Muscle of back (tissue), 13 donors: Measurements from ENCODE around the gene MPC2. TPM values are rescaled to one million over a fixed set of nuclear protein-coding genes. Genes with fewer than 3 reads are reported as not detected.
A peak's percentile ranks its signal among the peaks of the same experiment; 100 is the strongest.

ENCODE experiments used
- DNase-seq, 3 donors: peaks; one replicate each; pipeline versions ENCODE4 v3.0.0 to v3.0.0-alpha.2; 2013
- long read RNA-seq, 9 donors: transcript quantifications; one replicate each; lab custom pipeline, GENCODE V29; 2026
- polyA plus RNA-seq, 10 donors: library from polyadenylated mRNA; unstranded; fragments of 120-200 nt; gene quantifications; one replicate each; pipeline ENCODE4 v1.2.1, GENCODE V29; 2013; ENCODE audit not compliant: insufficient read length in 10 of 10

The MPC2 gene
- 10 to 100 TPM; 60.5 to 81.4 (median 69.8) TPM for polyA plus RNA-seq
- long read RNA-seq, donor 1, transcript MPC2-202 (5 exons, 2,177 nt), result major isoform, 52 of 67 reads
- long read RNA-seq, donor 1, partial matches to known transcripts, result 15 of 67 reads
- long read RNA-seq, donor 1, other reads (novel, unspliced or antisense), result 0 of 67 reads
- long read RNA-seq, donor 2, transcript MPC2-202 (5 exons, 2,177 nt), result major isoform, 41 of 132 reads
- long read RNA-seq, donor 2, partial matches to known transcripts, result 74 of 132 reads
- long read RNA-seq, donor 2, other reads (novel, unspliced or antisense), result 17 of 132 reads
- long read RNA-seq, donor 3, result 0 reads
- long read RNA-seq, donor 4, transcript MPC2-202 (5 exons, 2,177 nt), result major isoform, 51 of 106 reads
- long read RNA-seq, donor 4, partial matches to known transcripts, result 55 of 106 reads
- long read RNA-seq, donor 4, other reads (novel, unspliced or antisense), result 0 of 106 reads
- long read RNA-seq, donor 5, transcript MPC2-202 (5 exons, 2,177 nt), result major isoform, 74 of 113 reads
- long read RNA-seq, donor 5, partial matches to known transcripts, result 38 of 113 reads
- long read RNA-seq, donor 5, other reads (novel, unspliced or antisense), result 0 of 113 reads
- long read RNA-seq, donor 6, transcript MPC2-202 (5 exons, 2,177 nt), result major isoform, 56 of 70 reads
- long read RNA-seq, donor 6, partial matches to known transcripts, result 14 of 70 reads
- long read RNA-seq, donor 6, other reads (novel, unspliced or antisense), result 0 of 70 reads
- long read RNA-seq, donor 7, transcript MPC2-202 (5 exons, 2,177 nt), result major isoform, 34 of 34 reads
- long read RNA-seq, donor 7, partial matches to known transcripts, result 0 of 34 reads
- long read RNA-seq, donor 7, other reads (novel, unspliced or antisense), result 0 of 34 reads
- long read RNA-seq, donor 8, transcript MPC2-202 (5 exons, 2,177 nt), result major isoform, 34 of 118 reads
- long read RNA-seq, donor 8, partial matches to known transcripts, result 84 of 118 reads
- long read RNA-seq, donor 8, other reads (novel, unspliced or antisense), result 0 of 118 reads
- long read RNA-seq, donor 9, transcript MPC2-202 (5 exons, 2,177 nt), result major isoform, 11 of 11 reads
- long read RNA-seq, donor 9, partial matches to known transcripts, result 0 of 11 reads
- long read RNA-seq, donor 9, other reads (novel, unspliced or antisense), result 0 of 11 reads

- peak; percentile 81 to 93 (median 85) for DNase-seq
These were observed at the start of gene MPC2 for GRCh38 chr1:167936930-167937708. Gene MPC2 (minus strand): TSS chr1:167937072. CDS start chr1:167935841, 1,231 bp downstream.

DNA sequence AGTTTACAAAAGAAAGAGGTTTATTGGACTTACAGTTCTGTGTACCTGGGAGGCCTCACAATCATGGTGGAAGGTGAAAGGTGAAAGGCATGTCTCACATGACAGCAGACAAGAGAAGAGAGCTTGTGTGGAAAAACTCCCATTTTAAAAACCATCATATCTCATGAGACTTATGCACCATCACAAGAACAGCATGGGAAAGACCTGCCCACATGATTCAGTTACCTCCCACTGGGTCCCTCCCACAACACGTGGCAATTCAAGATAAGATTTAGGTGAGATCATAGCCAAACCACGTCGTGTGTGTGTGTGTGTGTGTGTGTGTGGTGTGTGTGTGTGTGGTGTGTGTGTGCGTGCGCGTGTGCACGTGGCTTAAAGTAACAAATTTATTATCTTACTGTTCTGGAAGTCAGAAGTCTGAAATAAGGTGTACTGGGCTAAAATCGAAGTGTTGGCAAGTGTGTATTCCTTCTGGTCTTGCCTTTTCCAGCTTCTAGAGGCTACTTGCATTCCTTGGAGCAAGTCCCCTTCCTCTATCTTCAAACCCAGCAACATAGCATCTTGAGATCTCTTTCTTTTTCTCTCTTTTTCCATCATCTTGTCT is 48.1 kb upstream of the MPC2 start:
- DNase-seq, result no peak

GRCh38 chr1:167983797-167984420 is 47.0 kb upstream of the MPC2 start:
- DNase-seq, result no peak

GRCh38 chr1:167981933-167982332 is 45.1 kb upstream of the MPC2 start:
- no peak for DNase-seq

GRCh38 chr1:167977245-167977644 is 40.4 kb upstream of the MPC2 start:
- no peak for DNase-seq

DNA sequence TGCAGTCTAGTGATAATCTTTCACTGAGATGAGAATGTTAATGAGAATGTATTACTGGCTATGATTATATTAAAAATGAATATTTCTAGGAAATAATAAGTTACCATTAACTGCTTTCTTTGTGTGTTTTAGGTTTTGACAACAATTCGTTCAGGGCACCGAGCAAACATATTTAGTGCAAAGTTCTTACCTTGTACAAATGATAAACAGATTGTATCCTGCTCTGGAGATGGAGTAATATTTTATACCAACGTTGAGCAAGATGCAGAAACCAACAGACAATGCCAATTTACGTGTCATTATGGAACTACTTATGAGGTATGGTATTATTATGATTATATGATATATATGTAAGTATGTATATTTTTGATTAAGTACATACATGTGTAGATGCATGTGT is 37.8 kb upstream of the MPC2 start:
- no peak for DNase-seq

DNA sequence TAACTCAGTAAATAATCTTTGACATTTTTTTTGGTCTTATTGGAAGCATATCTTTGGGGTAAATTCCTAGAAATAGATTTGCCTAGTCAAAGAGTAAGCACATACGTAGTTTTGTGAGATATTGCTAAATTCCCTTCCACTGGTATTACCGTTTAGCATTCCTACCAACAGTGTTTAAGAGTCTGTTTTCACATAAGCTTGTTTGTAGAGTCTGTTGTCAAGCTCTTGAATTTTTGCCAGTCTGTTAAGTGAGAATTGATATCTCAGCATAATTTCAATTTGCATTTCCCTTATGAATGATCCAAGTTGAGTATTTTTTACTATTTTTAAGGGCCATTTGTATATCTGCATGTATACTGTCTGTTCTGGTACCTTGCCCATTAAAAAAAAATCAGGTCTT is 37.0 kb upstream of the MPC2 start:
- no peak for DNase-seq

- DNase-seq, result no peak
These were observed 31.7 kb upstream of the MPC2 start for GRCh38 chr1:167968569-167968968.

DNA sequence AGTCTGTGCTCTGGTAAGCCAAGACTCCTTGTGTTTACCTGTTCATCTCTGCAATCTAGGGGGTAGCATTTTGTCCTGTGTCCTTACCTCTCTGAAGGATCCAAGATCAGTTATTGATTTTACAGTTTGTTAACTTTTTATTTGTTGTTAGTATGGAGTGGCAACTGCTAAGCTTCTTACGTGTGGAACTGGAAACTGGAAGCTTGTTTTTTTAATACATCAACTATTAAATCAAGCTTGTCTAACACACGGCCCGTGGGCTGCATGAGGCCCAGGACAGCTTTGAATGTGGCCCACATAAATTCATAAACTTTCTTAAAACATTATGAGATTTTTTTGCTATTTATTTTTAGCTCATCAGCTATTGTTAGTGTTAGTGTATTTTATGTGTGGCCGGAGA is 29.2 kb upstream of the MPC2 start:
- no peak for DNase-seq

GRCh38 chr1:167964646-167965045 is 27.8 kb upstream of the MPC2 start:
- no peak for DNase-seq

DNA sequence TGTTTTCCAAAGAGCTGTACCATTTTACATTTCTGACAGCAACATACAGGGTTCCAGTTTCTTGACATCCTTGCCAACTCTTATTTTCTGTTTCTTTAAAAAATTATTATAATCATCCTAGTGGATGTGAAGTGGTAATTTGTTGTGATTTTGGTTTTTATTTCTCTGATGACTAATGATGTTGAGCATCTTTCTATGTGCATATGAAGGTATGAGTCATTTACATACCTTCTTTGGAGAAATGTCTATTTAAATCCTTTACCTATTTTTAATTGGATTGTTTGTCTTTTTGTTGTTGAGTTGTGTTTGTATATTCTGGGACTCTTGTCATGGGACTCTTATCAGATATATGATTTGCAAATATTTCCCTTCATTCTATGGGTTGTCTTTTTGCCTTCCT is 20.8 kb upstream of the MPC2 start:
- no peak for DNase-seq

DNA sequence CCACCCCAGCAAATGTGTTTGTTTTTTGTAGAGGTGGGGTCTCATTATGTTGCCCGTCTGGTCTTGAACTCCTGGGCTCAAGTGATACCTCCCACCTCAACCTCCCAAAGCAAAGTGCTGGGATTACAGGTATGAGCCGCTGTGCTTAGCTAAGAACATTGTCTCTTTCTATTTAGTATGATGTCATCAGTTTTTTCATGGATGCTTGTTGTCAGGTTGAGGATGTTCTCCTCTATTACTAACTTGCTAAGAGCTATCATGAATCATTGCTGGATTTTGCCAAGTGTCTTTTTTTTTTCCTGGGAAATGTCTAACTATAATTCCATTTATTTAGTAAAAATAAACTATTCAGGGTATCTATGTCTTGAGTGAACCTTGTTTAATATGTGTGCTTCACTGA is 19.0 kb upstream of the MPC2 start:
- no peak for DNase-seq

DNA sequence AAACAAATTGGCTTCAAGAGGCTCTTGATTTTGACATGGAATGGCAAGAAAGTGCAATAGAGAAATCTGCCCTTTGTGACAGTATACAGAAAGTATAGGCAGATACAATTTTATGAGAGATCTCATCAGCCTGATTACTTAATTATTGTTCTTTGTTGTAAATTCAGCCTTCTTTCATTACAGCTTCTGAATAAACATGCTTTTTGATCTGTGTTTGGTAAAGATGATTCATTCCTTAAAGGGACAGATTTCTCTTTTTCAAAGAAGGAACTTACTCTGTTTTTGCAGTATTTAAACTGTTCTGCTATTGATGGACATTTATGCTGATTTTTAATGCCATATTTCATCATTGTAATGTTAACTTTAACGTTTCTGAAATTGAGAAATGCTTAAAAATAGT is 13.7 kb upstream of the MPC2 start:
- DNase-seq, result no peak

GRCh38 chr1:167949785-167950184 is 12.9 kb upstream of the MPC2 start:
- no peak for DNase-seq

DNA sequence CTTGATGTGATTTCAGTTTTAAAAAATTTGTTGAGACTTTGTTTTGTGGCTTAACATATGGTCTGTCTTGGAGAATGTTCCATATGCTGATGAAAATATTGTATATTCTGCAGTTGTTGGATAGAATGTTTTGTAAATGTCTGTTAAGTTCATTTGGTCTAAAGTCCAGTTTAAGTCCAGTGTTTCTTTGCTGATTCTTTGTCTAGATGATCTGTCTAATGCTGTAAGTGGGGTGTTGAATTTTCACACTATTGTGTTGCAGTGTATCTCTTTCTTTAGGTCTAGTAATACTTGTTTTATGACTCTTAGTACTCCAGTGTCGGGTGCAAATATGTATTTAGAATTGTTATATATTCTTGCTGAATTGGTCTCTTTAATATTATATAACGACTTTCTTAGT is 10.9 kb upstream of the MPC2 start:
- no peak for DNase-seq

GRCh38 chr1:167943541-167943940 is 6.7 kb upstream of the MPC2 start:
- no peak for DNase-seq

DNA sequence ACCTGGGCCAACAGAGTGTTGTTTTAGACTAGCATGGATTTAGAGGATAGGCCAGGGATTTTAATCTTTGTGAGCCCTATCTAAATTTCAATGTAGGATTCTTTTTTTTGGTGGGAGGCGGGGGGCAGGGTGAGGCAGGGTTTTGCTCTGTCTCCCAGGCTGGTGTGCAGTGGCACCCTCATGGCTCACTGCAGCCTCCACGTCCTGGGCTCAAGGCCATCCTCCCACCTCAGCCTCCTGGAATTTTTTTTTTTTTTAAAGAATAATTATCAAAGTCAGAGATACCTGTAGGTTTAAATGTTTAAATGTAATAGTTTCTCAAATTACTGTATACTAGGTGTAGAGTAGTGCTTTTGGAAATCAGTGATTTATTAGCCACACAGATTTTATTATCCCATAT is 3.4 kb upstream of the MPC2 start:
- no peak for DNase-seq

DNA sequence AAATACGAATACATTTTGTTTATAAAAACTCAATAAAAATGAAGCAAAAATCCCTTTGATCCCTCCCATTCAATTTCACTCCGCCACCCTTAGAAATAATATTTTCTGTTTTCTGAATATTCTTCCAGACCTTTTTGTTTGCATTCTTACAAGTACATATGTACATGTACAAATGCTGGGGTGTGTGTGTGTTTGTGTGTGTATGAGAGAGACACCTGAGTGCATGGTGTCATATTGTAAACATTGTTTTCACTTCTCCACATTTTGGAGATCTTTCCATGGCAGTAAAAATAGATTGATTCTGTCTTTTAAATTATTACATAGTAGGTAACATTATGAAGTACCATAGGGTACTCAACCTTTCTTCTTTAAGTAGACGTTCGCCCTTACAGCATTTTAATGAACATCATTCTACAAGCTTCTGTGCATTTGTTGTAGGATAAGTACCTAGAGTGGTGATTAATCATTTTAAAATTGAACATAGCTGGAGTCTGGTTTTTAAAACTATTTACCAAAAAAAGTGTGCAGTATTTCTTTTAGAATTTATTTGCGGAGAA is 1.3 kb upstream of the MPC2 start:
- peak in 2 of 3 donors; percentile 4 to 22 for DNase-seq

GRCh38 chr1:167937709-167938010 is 788 bp upstream of the MPC2 start:
- DNase-seq, result no peak
